HUDEP-2 (cell line): ENCODE results near the gene NEK5.
"Not testable (repeated sequence)": the region's sequence is repeated elsewhere in the genome, so short reads cannot be mapped to it uniquely, and the experiment has no call there.

Experiments
- DNase-seq, 76 experiments: peaks; one replicate each; lab custom pipeline; 2025; ENCODE audit not compliant: unreplicated experiment in 76 of 76; lab: John Stamatoyannopoulos, UW

Gene NEK5

DNA sequence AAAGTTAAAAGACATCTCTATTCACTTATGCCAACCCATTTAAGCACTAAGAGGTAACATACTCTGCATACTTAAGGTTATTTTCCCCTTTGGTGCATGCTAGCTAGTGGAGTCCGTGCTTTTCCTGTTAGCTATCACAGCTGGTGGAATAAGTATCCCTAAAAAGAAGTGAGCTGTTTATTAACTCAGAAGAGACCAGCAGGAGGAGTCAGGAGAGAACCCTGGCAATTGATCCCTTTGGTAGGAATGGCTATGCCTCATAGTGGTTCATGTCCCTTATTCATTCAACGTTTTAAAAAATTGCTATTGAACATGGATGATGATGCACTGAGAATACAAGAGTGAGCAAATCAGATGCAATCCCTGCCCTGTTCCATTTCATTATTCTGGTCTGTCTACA, 12.4 kb upstream of the NEK5 start:
- DNase-seq, result no peak

DNA sequence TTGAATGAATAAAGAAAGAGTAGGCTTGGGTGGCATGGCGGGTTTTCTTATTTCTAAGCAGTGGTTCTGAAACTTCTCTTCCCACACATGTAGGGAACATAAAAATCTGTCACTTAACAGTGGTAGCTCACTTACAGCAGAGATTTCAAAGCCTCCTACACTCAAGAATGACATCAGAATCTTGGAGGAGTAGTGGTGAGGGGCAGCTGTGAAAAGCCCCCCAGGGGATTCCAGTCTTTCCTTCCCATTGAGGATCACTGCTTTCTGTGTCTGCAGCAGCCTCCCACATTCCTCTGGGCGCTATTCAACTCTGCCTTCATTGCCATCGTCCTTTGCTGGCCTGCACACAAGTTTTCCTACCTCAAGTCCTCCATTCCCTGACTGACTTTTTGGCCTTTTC, 8.6 kb upstream of the NEK5 start:
- no peak for DNase-seq

DNA sequence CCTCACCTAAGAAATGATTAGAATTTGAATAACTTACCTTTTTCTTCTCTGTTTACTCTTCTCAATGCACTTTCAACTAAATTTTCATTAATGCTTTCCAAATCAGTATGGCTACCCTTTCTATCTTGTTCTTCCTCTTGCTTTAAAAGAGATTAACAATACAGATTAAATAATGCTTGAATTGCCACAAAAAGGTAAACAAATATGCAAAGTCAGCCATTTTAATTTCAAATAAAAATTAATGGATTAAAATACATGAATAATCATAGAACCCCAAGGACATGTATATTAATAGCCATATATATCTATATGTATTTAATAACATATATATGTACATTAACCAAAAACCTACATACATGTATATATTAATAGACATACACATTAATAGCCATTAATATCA, 7.9 kb upstream of the NEK5 start:
- DNase-seq, result no peak

DNA sequence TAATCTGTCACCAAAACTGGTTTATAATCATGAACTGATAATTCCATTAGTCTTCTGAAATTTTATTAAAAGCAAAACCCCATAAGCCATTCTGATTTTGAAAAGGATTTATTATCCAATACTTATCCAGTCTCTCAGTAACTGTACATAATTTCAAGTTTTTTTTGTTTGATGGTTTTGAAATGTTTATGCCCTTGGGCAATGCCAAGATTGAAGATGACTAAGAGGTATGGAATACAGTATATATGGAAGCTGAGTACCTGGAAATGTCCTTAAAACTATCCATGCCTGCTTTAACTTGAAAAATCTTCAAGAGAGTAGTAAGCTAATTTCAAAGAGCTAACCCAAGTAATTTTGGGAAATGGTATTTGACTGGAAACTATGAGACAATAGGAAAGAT, 1.8 kb upstream of the NEK5 start:
- DNase-seq, result no peak

DNA sequence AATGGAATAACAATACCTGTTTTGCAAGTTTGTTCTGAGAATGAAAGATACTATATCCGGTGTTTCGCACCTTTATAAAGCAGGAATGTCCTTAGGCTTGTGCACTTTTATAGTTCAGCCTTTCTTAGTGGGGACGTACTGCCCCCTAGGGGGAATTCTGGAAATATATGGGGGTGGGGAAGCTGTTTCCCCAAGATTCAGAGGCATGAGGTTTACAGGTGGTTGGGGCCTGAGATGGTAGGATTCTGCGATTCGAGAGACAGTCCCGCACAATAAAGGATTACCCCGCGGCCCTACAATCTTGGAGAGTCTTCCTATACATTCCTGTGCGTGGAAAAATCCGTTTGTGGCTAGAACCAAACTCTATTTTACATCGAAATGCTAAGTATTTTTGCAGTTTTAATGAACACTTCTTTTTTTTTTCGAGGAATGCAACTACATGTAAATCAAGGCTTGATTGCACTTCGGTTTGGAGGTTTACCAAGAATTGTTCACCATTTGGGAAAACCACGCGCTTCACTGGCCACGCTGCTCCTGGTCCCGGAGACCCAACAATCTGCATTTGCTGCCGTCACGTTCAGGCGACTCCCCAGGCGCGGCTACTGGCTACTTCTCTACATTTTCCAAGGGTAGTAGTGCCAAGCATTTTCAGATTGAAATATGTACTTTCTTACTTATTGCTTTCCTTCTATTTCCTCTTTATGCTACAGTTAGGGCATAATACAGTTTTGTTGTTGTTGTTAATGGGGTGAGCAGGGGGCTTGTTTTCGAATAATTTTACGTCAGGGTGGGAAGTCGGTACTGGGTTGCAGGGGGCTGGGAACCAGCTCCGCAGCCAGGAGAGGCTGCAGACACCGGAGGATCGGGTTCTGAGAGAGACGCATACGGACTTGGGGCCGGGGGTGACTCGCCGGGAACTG, 830 bp downstream of the NEK5 start:
- DNase-seq, result peak in 64 of 76 experiments; percentile 1 to 76 (median 38)

DNA sequence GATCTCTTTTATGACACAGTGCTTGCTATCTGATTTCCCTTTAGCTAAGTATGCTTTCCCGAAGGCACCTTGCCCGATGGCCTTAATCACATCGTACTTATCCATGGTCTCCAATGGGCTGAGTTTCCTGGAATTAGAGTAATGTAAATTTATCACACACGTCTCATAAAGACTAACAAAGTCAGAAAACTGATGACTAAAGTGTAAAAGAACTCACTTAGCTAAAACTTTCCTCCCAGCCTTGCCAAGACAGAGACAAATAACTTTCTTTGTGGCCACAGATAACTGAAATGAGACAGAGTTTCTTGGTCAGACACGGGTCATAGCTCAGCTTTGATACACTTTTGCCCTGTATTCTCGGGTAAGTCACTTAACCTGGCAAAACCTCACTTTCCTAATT, 1.5 kb downstream of the NEK5 start:
- DNase-seq, result peak in 9 of 76 experiments; percentile 35 to 68 (median 52)

DNA sequence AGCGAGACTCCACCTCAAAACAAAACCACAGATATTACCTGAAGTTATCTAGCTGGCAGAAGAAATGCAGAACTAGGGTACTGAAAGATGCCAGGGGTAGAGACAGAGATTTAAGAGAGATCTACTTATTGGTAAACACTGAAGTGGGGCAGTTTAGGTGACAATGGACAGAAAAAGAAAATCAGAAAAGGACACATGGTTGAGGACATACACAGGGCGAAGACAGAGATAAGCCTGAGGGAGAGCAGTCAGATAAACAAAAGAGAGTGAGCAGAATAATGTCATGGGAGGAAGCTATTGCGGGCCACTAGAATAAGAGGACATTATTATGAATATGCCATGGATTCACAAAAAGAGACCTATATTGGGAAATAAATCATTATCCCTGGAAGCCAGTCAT, 3.3 kb downstream of the NEK5 start:
- peak in 11 of 76 experiments; percentile 1 to 48 (median 16) for DNase-seq

DNA sequence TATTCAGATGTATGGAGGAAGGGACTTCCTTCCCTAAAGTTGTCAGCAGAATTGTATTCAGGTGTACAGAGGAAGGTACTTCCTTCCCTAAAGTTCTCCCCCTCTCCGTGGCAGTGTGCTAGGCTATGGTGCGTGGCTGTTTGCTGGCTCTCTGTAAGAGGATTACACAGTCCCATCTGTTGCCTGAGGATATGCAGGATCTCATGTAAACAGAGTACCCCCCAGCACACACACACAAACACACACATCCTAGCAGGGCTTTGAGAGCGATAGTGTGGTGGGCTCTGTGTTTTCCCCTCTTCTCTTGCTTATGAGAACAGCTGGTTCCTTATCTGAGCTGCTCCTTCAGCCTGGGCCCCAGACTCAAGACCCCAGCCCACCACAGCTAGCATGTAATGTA, 10.3 kb downstream of the NEK5 start:
- no peak for DNase-seq

DNA sequence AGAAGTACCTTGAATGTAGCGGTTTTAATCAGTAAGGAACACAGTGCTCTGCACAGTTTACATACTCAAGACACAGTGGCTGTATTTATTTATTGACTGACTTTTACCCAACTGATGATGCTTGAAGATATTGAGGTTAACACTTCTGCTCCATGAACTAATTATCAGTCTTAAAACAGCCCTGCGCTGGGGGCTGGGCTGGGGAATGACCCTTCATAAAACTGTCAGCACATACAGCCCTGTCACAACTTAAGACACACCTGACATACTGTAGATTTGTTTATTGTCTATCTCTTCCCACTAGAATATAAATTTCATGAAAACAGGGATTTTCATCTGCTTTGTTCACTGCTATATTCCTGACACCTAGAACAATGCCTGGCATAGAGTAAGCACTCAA, 10.8 kb downstream of the NEK5 start:
- no peak for DNase-seq

DNA sequence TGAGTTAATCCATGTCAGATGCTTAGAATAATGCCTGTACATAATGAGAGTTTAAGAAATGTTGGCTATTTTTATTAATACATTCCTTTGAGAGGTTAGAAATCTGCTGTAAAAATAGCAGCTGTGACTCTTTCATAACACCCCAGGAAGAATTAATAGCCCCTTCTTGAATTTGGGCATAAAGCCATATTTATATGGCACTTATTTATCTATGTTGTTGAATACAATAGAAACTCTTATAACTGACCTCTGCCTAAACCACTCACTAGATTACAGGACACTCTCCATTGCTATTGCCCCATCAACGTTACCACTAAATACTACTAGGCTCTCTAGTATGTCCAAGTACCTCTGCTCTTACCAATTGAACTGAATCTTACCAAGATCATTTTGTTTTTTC, 16.3 kb downstream of the NEK5 start:
- DNase-seq, result no peak

DNA sequence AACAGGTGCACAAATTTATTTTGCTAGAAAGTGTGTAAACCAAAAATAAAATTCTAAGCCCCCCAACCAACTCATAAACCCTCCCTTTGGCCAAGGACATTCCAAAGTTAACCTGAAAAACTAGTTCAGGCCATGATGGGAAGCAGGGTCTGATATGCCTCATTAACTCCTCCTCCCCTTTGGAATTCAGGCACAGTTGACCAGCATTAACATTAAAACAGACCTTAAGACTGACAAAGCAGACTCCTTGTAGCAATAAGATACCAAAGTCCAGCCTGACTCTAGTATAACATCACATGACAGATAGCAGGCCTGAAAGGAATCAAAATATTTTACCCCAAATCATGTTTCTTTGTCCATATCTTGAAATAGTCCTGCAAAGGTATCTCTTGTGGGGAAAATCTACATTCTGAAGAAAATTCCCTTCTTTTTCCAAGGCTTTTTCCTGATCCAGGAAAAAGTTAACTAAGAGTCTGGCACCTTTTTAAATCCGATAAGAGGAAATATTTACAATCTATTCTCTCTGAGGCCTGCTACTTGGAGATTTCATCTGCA, 19.7 kb downstream of the NEK5 start:
- no peak for DNase-seq

DNA sequence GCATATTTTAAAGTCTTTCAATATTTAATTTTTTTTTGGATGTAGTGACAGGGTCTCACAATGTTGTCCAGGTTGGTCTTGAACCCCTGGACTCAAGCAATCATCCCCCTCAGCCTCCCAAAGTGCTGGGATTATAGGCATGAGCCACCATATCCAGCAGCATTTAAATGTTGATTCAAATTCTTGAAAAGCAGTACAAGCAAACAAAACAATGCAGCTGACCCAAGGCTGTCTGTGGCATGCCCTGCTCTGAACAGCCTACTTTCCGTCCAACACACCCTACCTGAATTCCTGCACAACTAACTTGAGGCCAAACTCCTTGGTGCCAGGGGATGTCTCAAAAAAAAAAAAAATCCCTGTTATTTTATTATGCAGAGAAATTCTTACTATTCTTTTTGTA, 23.0 kb downstream of the NEK5 start:
- DNase-seq, result no peak

DNA sequence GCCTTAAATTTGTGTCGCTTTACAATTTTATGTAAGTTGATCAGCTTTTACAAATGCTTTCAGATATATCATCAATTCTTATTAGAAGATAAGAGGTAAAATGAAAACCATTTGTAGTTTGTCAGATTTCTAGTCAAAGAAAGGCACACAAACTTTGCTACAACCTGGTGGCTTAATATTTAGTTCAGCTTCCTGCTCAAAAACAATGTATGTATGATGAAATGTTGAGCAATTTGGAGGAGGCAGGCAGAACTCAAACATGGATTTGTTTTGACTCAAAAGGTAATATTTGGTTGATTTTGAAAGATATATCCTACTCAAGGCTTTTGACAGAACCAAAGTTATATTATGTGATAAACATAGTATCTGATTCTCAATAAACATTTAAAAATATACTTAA, 24.2 kb downstream of the NEK5 start:
- no peak for DNase-seq

DNA sequence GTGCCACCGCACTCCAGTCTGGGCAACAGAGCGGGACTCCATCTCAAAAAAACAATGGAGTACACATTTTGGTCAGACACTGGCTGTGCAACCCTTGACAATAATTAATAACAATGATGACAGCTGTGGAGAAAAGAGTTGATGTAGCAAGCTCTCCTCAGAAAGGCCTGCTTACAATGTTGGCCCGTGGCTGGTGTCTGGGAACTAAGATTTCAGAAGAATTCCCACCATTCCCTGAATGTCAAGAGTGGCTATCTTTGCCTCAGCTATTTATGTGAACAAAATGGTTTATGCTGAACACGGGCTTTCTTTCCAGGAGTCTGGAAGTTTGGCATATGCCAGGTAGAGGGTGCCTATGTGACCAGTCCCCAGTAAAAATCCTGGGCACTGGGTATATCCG, 25.5 kb downstream of the NEK5 start:
- no peak for DNase-seq

DNA sequence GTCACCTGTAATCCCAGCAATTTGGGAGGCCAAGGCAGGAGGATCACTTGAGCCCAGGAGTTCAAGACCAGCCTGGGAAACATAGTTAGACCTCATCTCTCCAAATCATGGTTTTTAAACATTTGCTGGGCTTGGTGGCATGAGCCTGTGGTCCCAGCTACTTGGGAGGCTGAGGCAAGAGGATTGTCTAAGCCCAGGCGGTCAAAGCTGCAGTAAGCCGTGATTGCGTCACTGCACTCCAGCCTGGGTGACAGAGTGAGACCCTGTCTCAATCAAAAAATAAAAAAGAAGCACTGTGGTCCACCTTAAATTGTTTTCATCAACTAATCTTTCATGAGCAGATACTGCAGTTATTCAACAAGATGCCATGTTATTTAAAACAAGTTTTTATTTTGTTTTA, 26.4 kb downstream of the NEK5 start:
- DNase-seq, result not testable (repeated sequence)

DNA sequence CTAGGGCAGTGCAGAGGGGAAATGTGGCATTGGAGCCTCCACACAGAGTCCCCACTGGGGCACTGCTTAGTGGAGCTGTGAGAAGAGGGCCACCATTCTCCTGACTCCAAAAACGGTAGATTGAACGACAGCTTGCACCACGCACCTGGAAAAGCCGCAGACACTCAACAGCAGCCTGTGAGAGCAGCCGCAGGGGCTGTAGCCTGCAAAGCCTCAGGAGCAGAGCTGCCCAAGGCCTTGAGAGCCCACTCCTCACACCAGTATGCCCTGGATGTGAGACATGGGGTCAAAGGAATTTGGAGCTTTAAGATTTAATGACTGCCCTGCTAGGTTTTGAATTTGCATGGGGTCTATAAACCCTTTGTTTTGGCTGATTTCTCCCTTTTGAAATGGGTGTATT, 31.7 kb downstream of the NEK5 start:
- no peak for DNase-seq

DNA sequence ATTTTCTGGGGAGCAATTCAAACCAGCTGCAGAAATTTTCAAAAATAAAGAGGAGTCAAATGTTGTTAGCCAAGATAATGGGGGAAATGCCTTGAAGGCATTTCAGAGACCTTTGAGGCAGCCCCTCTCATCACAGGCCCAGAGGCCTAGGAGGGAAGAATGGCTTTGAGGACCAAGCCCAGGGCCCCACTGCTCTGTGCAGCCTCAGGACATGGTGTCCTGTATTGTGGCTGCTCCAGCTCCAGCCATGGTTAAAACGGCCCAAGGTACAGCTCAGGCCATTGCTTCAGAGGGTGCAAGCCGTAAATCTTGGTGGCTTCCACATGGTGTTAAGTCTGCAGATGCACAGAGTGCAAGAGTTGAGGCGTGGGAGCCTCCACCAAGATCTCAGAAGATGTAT, 32.1 kb downstream of the NEK5 start:
- DNase-seq, result no peak

DNA sequence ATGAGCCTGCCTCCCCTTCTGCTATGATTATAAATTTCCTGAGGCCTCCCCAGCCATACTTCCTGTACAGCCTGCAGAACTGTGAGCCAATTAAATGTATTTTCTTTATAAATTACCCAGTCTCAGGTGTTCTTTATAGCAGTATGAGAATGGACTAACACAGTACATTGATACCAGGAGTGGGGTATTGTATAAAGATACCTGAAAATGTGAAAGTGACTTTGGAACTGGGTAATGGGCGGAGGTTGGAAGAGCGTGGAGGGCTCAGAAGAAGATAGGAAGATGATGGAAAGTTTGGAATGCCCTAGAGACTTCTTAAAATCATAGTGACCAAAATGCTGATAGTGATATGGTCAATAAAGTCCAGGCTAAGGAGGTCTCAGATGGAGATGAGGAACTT, 32.8 kb downstream of the NEK5 start:
- DNase-seq, result no peak

DNA sequence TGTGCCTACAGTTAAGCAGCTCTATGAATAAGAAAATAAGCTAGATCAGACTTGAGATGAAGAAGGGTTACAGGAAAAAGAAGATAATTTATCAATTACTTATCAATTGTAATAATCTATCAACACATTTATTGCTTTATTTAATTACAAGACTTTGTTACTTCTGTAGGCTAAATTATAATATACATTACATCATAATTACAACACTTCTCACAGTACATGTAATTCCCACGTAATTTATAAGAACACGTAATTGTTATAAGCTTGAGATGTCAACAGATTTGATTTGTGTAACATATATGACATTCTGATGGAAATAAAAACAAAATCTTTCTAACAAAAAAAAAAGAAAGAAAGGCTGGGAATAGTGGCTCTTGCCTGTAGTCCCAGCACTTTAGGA, 36.8 kb downstream of the NEK5 start:
- DNase-seq, result no peak

DNA sequence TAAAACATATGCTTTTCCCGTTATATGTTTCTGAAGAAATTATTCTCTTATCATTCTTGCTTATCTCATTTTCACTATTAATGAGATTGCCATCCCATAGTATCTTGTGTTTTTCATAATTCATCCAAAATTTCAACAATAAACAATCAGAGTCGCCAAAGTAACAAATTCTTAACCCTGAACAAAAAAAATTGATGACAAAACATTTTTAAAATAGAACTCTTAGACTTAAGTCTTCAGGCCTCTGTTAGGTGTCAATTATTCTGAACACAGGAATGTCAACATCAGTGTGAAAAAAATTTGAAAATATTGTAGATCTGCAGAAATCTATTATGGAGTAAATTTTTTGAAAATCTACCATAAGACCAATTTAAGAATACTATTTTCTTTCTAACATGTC, 37.4 kb downstream of the NEK5 start:
- DNase-seq, result no peak

DNA sequence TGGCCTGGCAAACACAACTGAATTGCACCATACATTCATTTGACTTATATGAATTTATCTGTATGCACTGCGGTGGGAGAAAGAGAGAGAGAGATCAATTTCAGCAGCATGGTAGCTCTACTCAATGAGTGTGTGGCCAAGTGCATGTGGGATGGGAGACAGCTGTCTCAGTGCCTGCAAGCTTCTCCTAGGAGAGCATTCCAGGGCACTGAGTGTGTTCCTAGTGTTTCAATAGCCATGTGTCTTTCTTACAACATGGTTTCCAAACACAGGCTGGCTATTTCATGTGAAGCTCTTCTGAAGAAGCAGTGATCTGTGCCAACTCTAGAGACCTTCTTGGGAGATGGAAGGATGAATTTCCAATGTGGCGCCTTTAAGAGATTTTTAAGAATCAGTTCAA, 43.5 kb downstream of the NEK5 start:
- no peak for DNase-seq

DNA sequence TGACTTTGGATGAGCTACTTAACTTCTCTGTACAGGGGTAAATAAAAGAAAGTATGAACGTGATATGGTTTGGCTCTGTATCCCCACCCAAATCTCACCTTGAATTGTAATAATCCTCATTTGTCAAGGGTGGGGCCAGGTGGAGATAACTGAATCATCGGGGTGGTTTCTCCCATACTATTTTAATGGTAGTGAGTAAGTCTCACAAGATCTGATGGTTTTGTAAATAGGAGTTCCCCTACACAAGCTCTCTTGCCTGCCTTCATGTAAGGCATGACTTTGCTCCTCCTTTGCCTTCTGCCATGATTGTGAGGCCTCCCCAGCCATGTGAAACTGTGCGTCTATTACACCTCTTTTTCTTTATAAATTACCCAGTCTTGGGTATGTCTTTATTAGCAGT, 43.9 kb downstream of the NEK5 start:
- not testable (repeated sequence) for DNase-seq
